NOMO-1 treated with DMSO at 0.1 percent for 48 hours (cell line): ENCODE results near the gene LRRTM4.
"Not testable (repeated sequence)": the region's sequence is repeated elsewhere in the genome, so short reads cannot be mapped to it uniquely, and the experiment has no call there.

Experiments used
- DNase-seq: peaks from one replicate; lab custom pipeline; 2025; ENCODE audit not compliant: unreplicated experiment; lab: John Stamatoyannopoulos, UW

LRRTM4 gene

DNA sequence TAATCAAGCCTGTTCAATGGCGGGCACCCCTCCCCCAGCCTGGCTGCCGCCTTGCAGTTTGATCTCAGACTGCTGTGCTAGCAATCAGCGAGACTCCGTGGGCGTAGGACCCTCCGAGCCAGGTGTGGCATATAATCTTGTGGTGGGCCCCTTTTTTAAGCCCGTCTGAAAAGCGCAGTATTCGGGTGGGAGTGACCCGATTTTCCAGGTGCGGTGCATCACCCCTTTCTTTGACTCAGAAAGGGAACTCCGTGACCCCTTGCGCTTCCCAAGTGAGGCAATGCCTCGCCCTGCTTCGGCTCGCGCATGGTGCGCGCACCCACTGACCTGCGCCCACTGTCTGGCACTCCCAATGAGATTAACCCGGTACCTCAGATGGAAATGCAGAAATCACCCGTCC is 740.9 kb downstream of the LRRTM4 start:
- not testable (repeated sequence) for DNase-seq

GRCh38 chr2:76763276-76763675 is 758.9 kb downstream of the LRRTM4 start:
- DNase-seq: no peak

GRCh38 chr2:76760367-76760704 is 761.8 kb downstream of the LRRTM4 start:
- DNase-seq: no peak

DNA sequence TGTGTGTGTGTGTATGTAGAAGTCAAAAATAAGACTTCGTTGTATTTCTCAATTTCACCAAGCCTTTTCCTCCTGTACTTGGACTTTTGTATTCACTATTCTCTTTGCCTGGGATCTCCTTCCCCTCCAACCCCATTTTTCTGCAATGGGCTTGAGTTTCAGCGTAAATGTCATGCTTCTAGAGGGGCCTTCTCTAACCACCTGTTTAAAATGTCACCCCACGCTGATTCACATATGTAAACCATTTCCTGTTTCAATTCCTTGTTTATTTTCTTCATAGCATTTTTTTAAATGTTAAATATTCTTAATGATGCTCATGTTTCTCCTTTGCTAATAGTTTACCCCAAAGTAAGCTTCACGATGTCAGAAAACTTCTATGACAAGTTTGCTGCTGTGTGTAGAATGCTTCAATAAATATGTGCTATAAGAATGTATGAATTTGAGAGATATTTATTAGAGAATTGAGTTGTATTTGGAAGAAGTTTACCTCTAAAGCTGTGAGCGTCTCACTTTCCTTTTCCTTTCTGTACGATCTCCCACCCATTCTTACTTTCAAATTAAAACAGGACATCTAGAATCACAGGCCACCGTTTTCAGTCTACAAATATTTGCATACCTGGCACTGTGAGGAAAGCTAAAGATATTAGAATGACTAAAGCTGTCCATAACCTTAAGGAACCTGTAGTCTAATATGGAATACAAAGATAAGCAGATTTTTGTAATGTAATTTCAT is 762.4 kb downstream of the LRRTM4 start:
- no peak for DNase-seq

GRCh38 chr2:76752506-76752905 is 769.7 kb downstream of the LRRTM4 start:
- DNase-seq: no peak

- DNase-seq: no peak
These were observed 772.3 kb downstream of the LRRTM4 start for GRCh38 chr2:76749858-76750257.

- DNase-seq: no peak
These were observed 773.4 kb downstream of the LRRTM4 start for GRCh38 chr2:76748581-76749296.

DNA sequence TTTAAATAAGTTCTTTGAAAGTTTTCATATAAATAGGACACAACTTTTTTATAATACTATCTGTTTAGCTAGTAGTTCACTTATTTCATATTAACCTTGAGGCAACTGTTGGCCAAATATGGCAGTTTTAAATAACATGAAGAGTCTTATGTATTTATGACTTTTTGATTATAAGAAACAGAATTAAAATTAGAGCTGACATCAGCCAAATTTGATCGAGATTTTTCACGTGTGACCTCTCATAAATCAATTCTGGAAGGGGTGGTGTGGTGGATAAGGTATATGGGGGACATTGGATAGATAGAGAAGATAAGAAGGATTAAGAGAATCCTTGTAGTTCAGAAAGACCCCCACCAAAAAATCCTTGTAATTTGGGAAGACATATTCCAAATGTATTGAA is 776.6 kb downstream of the LRRTM4 start:
- no peak for DNase-seq

GRCh38 chr2:76737607-76738006 is 784.6 kb downstream of the LRRTM4 start:
- DNase-seq: no peak

GRCh38 chr2:76733736-76734135 is 788.4 kb downstream of the LRRTM4 start:
- no peak for DNase-seq

- no peak for DNase-seq
These were observed 791.0 kb downstream of the LRRTM4 start for GRCh38 chr2:76731157-76731556.

GRCh38 chr2:76730021-76730420 is 792.2 kb downstream of the LRRTM4 start:
- DNase-seq: no peak

DNA sequence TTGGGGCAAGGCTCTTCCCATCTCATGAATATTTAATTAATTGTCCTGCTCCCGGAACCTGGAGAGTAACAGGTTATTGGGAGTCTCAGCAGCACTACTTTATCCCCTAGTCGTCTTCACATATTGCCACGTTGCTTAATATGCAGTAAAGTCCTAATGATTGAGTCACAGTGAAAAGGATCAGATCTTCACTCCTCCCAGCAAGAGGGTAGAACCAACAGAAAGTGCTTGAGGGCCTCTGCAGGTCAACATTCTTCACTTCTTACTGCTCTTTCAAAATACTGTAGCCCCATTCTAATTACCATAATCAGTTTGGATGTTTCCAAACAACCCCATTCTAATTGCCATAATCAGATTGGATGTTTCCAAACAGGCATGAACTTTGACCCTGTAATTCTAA is 801.0 kb downstream of the LRRTM4 start:
- no peak for DNase-seq

DNA sequence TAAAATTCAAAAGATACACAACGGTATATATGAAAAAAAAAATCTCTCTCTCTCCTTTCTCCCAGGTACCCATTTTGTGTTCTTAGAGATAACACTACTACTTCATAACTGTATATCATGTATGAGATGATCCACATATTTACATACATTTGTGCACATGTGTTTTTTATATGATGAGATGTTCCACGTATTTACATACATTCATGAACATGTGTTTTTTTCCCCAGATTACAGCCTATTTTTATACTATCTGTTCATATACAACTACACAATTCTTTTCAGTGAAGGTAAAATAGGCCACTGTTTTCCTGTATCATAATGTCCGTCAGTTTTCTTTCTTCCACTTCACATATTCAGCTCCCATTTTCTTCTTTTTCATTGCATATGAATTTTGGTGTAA is 808.9 kb downstream of the LRRTM4 start:
- DNase-seq: no peak

GRCh38 chr2:76711490-76711889 is 810.7 kb downstream of the LRRTM4 start:
- no peak for DNase-seq

GRCh38 chr2:76700894-76701293 is 821.3 kb downstream of the LRRTM4 start:
- DNase-seq: no peak

GRCh38 chr2:76697998-76698713 is 824.0 kb downstream of the LRRTM4 start:
- DNase-seq: not testable (repeated sequence)
